Measurements from ENCODE around the gene C1QTNF12. TPM values are rescaled to one million over a fixed set of nuclear protein-coding genes. Genes with fewer than 3 reads are reported as not detected.

The C1QTNF12 gene
- total and polyA plus RNA-seq, 2 of the 8 experiments (the other 6 are each of a cell fraction or from before 2014, with no cell fraction given), result 2.1 to 3.7 TPM

- no peak overlapping the region for H3K9ac ChIP-seq (replicated peaks in 1 of 4; ENCODE audit: extremely low read depth in 1 of 4, low read depth in 3 of 4, low read length in 3 of 4)
- H3K79me2 ChIP-seq (ENCODE audit: control insufficient read depth in 1 of 2, insufficient read depth in 2 of 2, low read length in 2 of 2), result peaks cover 0 to 5% of the 10 kb centered on the region in 2 experiments; a peak in 1 of 4 replicates
- H2BK120ac ChIP-seq (replicated peaks; ENCODE audit: low read depth, low read length), result no peak overlapping the region
- H3K4ac ChIP-seq (replicated peaks; ENCODE audit: insufficient read length, low read depth, low read length), result no peak overlapping the region
- H4K20me1 ChIP-seq (replicated peaks in 1 of 2; ENCODE audit: control insufficient read depth in 1 of 2, insufficient read depth in 2 of 2, low read length in 2 of 2), result peaks cover 4 to 17% of the 10 kb centered on the region in 2 experiments
- H2BK5ac ChIP-seq (ENCODE audit: low read depth, low read length), result no peak overlapping the region
- no peak overlapping the region for H2AFZ ChIP-seq (ENCODE audit: low read length)
- H4K8ac ChIP-seq (ENCODE audit: extremely low read depth, insufficient read depth, low read length), result peak overlapping the region; percentile 68; the same call in 1 of the 2 replicates
- no peak overlapping the region for H3K56ac ChIP-seq (replicated peaks; ENCODE audit: insufficient read length, low read depth, low read length)
- H4K91ac ChIP-seq (replicated peaks; ENCODE audit: insufficient read length, low read length), result no peak overlapping the region
- H3K4me1 ChIP-seq (replicated peaks in 1 of 4; ENCODE audit: control insufficient read depth in 3 of 4, insufficient read depth in 4 of 4, low read length in 3 of 4), result peaks cover 0 to 14% (median 8%) of the 10 kb centered on the region in 4 experiments; a peak in 6 of 7 replicates
- H3K18ac ChIP-seq (ENCODE audit: extremely low read depth, low read length), result no peak overlapping the region
- H2BK12ac ChIP-seq (ENCODE audit: low read depth, low read length), result no peak overlapping the region
- peaks cover 0 to 32% (median 17%) of the 10 kb centered on the region in 4 experiments; a peak in 7 of 8 replicates for H3K36me3 ChIP-seq (ENCODE audit: control insufficient read depth in 2 of 4, insufficient read depth in 4 of 4, low read length in 3 of 4)
- no peak overlapping the region for H4K5ac ChIP-seq (ENCODE audit: insufficient read length, low read depth, low read length)
- no peaks in the 10 kb centered on the region for H3K9me3 ChIP-seq (ENCODE audit: insufficient read depth in 2 of 2, low read depth in 1 of 2, low read length in 1 of 2)
- no peak overlapping the region for H3K23ac ChIP-seq (ENCODE audit: insufficient read length)
- no peak overlapping the region for H2AK5ac ChIP-seq (ENCODE audit: low read depth, low read length)
- FAIRE-seq (no peak), DNase-seq (ENCODE audit: low read depth in 1 of 2, low spot score in 2 of 2) (no peak)
- H2BK15ac ChIP-seq (ENCODE audit: low read length), result no peak overlapping the region
- no peak overlapping the region for H3K4me3 ChIP-seq (ENCODE audit: extremely low read depth in 1 of 4, insufficient read depth in 2 of 4, low read depth in 3 of 4, low read length in 4 of 4)
- no peaks in the 10 kb centered on the region for H3K27me3 ChIP-seq (replicated peaks in 1 of 4; ENCODE audit: control insufficient read depth in 3 of 4, extremely low read depth in 1 of 4, insufficient read depth in 3 of 4, low read length in 3 of 4)
- H2BK20ac ChIP-seq (ENCODE audit: low read length), result no peak overlapping the region
- peaks cover 8% of the 10 kb centered on the region for H3K79me1 ChIP-seq (ENCODE audit: low read depth, low read length)
- 95% methylated on average over 21 of the region's 21 CpGs; no CpG with 5 or more reads in 1 of the 2 experiments for WGBS, 2 experiments (ENCODE audit: extremely low coverage in 1 of 2, insufficient coverage in 1 of 2, insufficient read length in 1 of 2, insufficient replicate concordance in 2 of 2, low coverage in 1 of 2, low lambda C conversion rate in 2 of 2, missing lambda C conversion rate in 1 of 2)
- ChIA-PET CTCF (ENCODE audit: partially characterized antibody) (interaction anchor here (0.7 to 1.7 kb wide), 6 partner anchors 9 to 133 kb away, joined by 3 to 7 read pairs (median 4); no protein-coding TSS in a partner anchor), POLR2A (ENCODE audit: partially characterized antibody) (no interaction called here)
- no peak overlapping the region for H3K4me2 ChIP-seq (ENCODE audit: insufficient read depth in 1 of 2, low read depth in 2 of 2, low read length in 2 of 2)
- no peak overlapping the region for H3K14ac ChIP-seq (ENCODE audit: insufficient read length)
- no peak overlapping the region for H3K27ac ChIP-seq (ENCODE audit: low read depth, low read length)
- H3K23me2 ChIP-seq (ENCODE audit: low read depth, low read length), result no peaks in the 10 kb centered on the region
- no peak for TF ChIP-seq ASH2L (IDR thresholded peaks at IDR 0.05; ENCODE audit: low read length)
- no peak for TF ChIP-seq RNF2 (IDR thresholded peaks at IDR 0.05; ENCODE audit: borderline replicate concordance, low read depth, low read length, missing control alignments, poor library complexity, severe bottlenecking)
- TF ChIP-seq NRF1 (IDR thresholded peaks at IDR 0.05; ENCODE audit: low read depth, low read length), result no peak
- no peak for TF ChIP-seq SP2 (IDR thresholded peaks at IDR 0.05; ENCODE audit: low read length)
- TF ChIP-seq TCF12 (IDR thresholded peaks at IDR 0.05; ENCODE audit: low read depth, low read length), result no peak
- TF ChIP-seq ATF3 (IDR thresholded peaks at IDR 0.05; ENCODE audit: insufficient read depth, low read depth, low read length), result no peak
- TF ChIP-seq, protein P1, sequence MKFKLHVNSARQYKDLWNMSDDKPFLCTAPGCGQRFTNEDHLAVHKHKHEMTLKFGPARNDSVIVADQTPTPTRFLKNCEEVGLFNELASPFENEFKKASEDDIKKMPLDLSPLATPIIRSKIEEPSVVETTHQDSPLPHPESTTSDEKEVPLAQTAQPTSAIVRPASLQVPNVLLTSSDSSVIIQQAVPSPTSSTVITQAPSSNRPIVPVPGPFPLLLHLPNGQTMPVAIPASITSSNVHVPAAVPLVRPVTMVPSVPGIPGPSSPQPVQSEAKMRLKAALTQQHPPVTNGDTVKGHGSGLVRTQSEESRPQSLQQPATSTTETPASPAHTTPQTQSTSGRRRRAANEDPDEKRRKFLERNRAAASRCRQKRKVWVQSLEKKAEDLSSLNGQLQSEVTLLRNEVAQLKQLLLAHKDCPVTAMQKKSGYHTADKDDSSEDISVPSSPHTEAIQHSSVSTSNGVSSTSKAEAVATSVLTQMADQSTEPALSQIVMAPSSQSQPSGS (IDR thresholded peaks at IDR 0.05; ENCODE audit: low read length), result no peak
- TF ChIP-seq SIRT6 (IDR thresholded peaks at IDR 0.05; ENCODE audit: low read length), result no peak
- TF ChIP-seq FOSL1 (IDR thresholded peaks at IDR 0.05; ENCODE audit: insufficient read depth, low read depth, low read length), result no peak
- no peak for TF ChIP-seq SUZ12 (IDR thresholded peaks at IDR 0.05; ENCODE audit: low read length)
- TF ChIP-seq EGR1 (IDR thresholded peaks at IDR 0.05; ENCODE audit: borderline replicate concordance, low read depth, low read length), result no peak
- no peak for TF ChIP-seq GTF2F1 (IDR thresholded peaks at IDR 0.05; ENCODE audit: borderline replicate concordance, low read depth, low read length)
These were observed 8.1 kb upstream of the C1QTNF12 start for GRCh38 chr1:1254667-1254998.
